Keratinocyte (primary cell): ENCODE data around the gene STAC3. TPM values are rescaled to one million over a fixed set of nuclear protein-coding genes. Genes with fewer than 3 reads are reported as not detected.
A peak's percentile ranks its signal among the peaks of the same experiment; 100 is the strongest.

Source experiments
- DNase-seq: peaks from one replicate; pipeline ENCODE4 v3.0.0-alpha.2; 2011; ENCODE audit warnings: low read depth, missing footprints, low spot score
- FAIRE-seq: peaks from 2 replicates; lab custom pipeline; 2011; peaks lifted over from hg19 to GRCh38; lab: Jason Lieb, UNC
- H2AFZ ChIP-seq: 2 replicates; pipeline ENCODE4 v1.6.0; 2012; ENCODE audit warnings: low read length, control low read depth, inconsistent platforms; ENCODE audit not compliant: control insufficient read depth
- H3K27ac ChIP-seq: 2 replicates; pipeline ENCODE4 v1.5.1; 2011; ENCODE audit warnings: low read length; ENCODE audit not compliant: control insufficient read depth, insufficient read depth
- H3K27me3 ChIP-seq: 3 replicates; pipeline ENCODE4 v1.6.0; 2011; ENCODE audit warnings: low read length; ENCODE audit not compliant: control insufficient read depth, insufficient read depth; ENCODE audit errors: extremely low read depth
- H3K36me3 ChIP-seq, 2 experiments: 2 replicates in 1 of 2; 3 replicates in 1 of 2; pipeline ENCODE4 v1.5.1; 2011; ENCODE audit warnings: low read length in 2 of 2, mild to moderate bottlenecking in 1 of 2; ENCODE audit not compliant: control insufficient read depth in 2 of 2, insufficient read depth in 2 of 2; ENCODE audit errors: extremely low read depth in 1 of 2
- H3K4me1 ChIP-seq: 3 replicates; pipeline ENCODE4 v1.5.1; 2011; ENCODE audit warnings: low read length; ENCODE audit not compliant: control insufficient read depth, insufficient read depth; ENCODE audit errors: extremely low read depth
- H3K4me2 ChIP-seq: 3 replicates; pipeline ENCODE4 v1.6.0; 2011; ENCODE audit warnings: low read depth, low read length; ENCODE audit not compliant: control insufficient read depth, insufficient read depth; ENCODE audit errors: extremely low read depth
- H3K4me3 ChIP-seq, 3 experiments: fragments of 200-600 bp in 1 of 3; sonication (generic) in 1 of 3; 2 replicates in 2 of 3; 3 replicates in 1 of 3; pipeline ENCODE4 v1.5.1; 2011 to 2016; ENCODE audit warnings: low read length in 3 of 3, mild to moderate bottlenecking in 3 of 3, control low read depth in 2 of 3, inconsistent platforms in 1 of 3, low read depth in 1 of 3, mixed read lengths in 1 of 3, mixed run types in 1 of 3, moderate library complexity in 1 of 3; ENCODE audit not compliant: control insufficient read depth in 2 of 3, insufficient read depth in 2 of 3; ENCODE audit errors: extremely low read depth in 1 of 3
- H3K79me2 ChIP-seq: 2 replicates; pipeline ENCODE4 v1.6.0; 2012; ENCODE audit warnings: low read length; ENCODE audit not compliant: control insufficient read depth, insufficient read depth
- H3K9ac ChIP-seq: 3 replicates; pipeline ENCODE4 v1.6.0; 2011; ENCODE audit warnings: low read length; ENCODE audit not compliant: control insufficient read depth, insufficient read depth; ENCODE audit errors: extremely low read depth
- H3K9me1 ChIP-seq: 3 replicates; pipeline ENCODE4 v1.6.0; 2011; ENCODE audit warnings: low read length; ENCODE audit not compliant: control insufficient read depth, insufficient read depth; ENCODE audit errors: extremely low read depth
- H3K9me3 ChIP-seq: 2 replicates; pipeline ENCODE4 v1.5.1; 2012; ENCODE audit warnings: low read depth, low read length; ENCODE audit not compliant: control insufficient read depth
- H4K20me1 ChIP-seq: 3 replicates; pipeline ENCODE4 v1.6.0; 2011; ENCODE audit warnings: low read length; ENCODE audit not compliant: control insufficient read depth, insufficient read depth; ENCODE audit errors: extremely low read depth
- EZH2 ChIP-seq: IDR thresholded peaks from one replicate; pipeline ENCODE4 v1.6.1; 2012; ENCODE audit warnings: inconsistent platforms, mild to moderate bottlenecking, low read length, moderate library complexity
- dilution Hi-C: fragments of 300-500 bp; cut with MboI; formaldehyde crosslinking; loops from one replicate; pipeline ENCODE4 v1.7.0; 2020; ENCODE audit warnings: low sequenced_read_pairs; ENCODE audit not compliant: extremely low pct_ligation_motif_present
- polyA plus RNA-seq, 5 experiments: library from polyadenylated mRNA; depleted of rRNA in 3 of 5; stranded (reverse) in 3 of 5; stranded (forward) in 1 of 5; unstranded in 1 of 5; fragments of >200 nt; gene quantifications; 1 replicate in 1 of 5; 2 replicates in 3 of 5; 3 replicates in 1 of 5; pipeline versions ENCODE4 v1.2.1 to v1.2.3, GENCODE V29; 2011 to 2012; ENCODE audit warnings: missing spikeins in 2 of 5, low read depth in 1 of 5, low replicate concordance in 1 of 5
- TF ChIP-seq, protein P1 (sequence below), 3 experiments: IDR thresholded peaks in 1 of 3; conservative IDR thresholded peaks in 1 of 3; optimal IDR thresholded peaks in 1 of 3; 2 replicates in 2 of 3; 3 replicates in 1 of 3; pipeline versions ENCODE3 to v1.5.1; 2011; ENCODE audit warnings: low read length in 3 of 3, mild to moderate bottlenecking in 3 of 3, moderate library complexity in 2 of 3, control low read depth in 1 of 3, inconsistent platforms in 1 of 3; ENCODE audit not compliant: insufficient read depth in 2 of 3; ENCODE audit errors: extremely low read depth in 1 of 3

STAC3 gene
- polyA plus RNA-seq, 1 donor (not counting 4 experiments of a cell fraction or from before 2014, with no cell fraction given), result 0.94 TPM

DNA sequence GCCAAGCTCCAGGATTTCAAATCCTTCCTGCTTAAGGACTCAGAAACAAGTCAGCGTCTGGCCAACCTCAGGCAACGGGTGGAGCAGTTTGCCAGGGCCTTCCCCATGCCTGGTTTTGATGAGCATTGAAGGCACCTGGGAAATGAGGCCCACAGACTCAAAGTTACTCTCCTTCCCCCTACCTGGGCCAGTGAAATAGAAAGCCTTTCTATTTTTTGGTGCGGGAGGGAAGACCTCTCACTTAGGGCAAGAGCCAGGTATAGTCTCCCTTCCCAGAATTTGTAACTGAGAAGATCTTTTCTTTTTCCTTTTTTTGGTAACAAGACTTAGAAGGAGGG is 16.8 kb downstream of the STAC3 start:
- peak overlapping the region; percentile 41 for H3K4me2 ChIP-seq
- no peaks in the 10 kb centered on the region for H4K20me1 ChIP-seq
- no peak overlapping the region for H2AFZ ChIP-seq
- H3K9me1 ChIP-seq, result no peaks in the 10 kb centered on the region
- peaks cover 5% of the 10 kb centered on the region for H3K27me3 ChIP-seq
- no peaks in the 10 kb centered on the region for H3K9me3 ChIP-seq
- peaks cover 25% of the 10 kb centered on the region for H3K79me2 ChIP-seq
- FAIRE-seq (no peak), DNase-seq (no peak)
- dilution Hi-C loops, result no loop called here
- peak overlapping the region; percentile 28 for H3K9ac ChIP-seq
- TF ChIP-seq, protein P1, sequence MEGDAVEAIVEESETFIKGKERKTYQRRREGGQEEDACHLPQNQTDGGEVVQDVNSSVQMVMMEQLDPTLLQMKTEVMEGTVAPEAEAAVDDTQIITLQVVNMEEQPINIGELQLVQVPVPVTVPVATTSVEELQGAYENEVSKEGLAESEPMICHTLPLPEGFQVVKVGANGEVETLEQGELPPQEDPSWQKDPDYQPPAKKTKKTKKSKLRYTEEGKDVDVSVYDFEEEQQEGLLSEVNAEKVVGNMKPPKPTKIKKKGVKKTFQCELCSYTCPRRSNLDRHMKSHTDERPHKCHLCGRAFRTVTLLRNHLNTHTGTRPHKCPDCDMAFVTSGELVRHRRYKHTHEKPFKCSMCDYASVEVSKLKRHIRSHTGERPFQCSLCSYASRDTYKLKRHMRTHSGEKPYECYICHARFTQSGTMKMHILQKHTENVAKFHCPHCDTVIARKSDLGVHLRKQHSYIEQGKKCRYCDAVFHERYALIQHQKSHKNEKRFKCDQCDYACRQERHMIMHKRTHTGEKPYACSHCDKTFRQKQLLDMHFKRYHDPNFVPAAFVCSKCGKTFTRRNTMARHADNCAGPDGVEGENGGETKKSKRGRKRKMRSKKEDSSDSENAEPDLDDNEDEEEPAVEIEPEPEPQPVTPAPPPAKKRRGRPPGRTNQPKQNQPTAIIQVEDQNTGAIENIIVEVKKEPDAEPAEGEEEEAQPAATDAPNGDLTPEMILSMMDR (optimal IDR thresholded peaks at IDR 0.05 in 1 of 3, IDR thresholded peaks at IDR 0.05 in 1 of 3, conservative IDR thresholded peaks at IDR 0.05 in 1 of 3; ENCODE audit: extremely low read depth in 1 of 3, insufficient read depth in 2 of 3, low read length in 3 of 3), result no peak
- no peak for TF ChIP-seq EZH2
- H3K4me1 ChIP-seq, result peaks cover 74% of the 10 kb centered on the region
- H3K27ac ChIP-seq, result peak overlapping the region; percentile 47
- no peak overlapping the region for H3K4me3 ChIP-seq
- H3K36me3 ChIP-seq, result peaks cover 25 to 41% of the 10 kb centered on the region in 2 experiments

DNA sequence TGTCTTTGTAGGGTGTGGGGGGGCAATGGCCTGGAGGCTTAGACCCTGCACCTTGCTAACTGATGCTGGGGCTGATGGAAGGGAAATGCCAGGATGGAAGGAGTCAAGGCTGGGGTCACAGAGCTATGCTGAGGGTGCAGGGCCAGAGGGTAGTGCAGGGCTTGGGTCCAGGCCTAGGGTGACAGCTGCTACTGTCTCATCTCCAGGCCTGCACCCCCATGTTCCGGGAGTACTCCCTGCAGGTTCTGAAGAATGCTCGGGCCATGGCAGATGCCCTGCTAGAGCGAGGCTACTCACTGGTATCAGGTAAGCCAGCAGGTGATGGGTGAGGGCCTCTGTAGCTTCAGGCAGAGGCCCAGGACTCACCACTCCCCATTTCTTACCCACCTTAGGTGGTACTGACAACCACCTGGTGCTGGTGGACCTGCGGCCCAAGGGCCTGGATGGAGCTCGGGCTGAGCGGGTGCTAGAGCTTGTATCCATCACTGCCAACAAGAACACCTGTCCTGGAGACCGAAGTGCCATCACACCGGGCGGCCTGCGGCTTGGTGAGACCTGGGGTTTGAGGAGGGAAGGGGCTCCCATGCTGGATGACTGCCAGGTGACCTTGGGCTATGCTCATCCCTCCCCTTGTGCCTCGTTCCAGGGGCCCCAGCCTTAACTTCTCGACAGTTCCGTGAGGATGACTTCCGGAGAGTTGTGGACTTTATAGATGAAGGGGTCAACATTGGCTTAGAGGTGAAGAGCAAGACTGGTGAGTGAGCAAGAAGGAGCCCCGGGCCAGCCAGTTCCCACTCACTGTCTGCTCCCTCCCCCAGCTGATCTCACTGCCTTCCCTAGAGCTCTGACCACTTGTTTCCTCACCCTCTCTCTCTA is 17.4 kb downstream of the STAC3 start:
- Histone ChIP-seq H3K27ac (no peak overlapping the region), H3K4me3 (no peak overlapping the region), H2AFZ (no peak overlapping the region), H3K36me3 (peaks cover 25 to 41% of the 10 kb centered on the region in 2 experiments), H3K9me3 (no peaks in the 10 kb centered on the region), H4K20me1 (no peaks in the 10 kb centered on the region), H3K27me3 (peaks cover 1% of the 10 kb centered on the region), H3K9me1 (no peaks in the 10 kb centered on the region), H3K4me2 (no peak overlapping the region), H3K79me2 (peaks cover 25% of the 10 kb centered on the region), H3K4me1 (peaks cover 73% of the 10 kb centered on the region), H3K9ac (no peak overlapping the region)
- dilution Hi-C loops, result no loop called here
- FAIRE-seq (no peak), DNase-seq (no peak)
- TF ChIP-seq, protein P1 (optimal IDR thresholded peaks at IDR 0.05 in 1 of 3, IDR thresholded peaks at IDR 0.05 in 1 of 3, conservative IDR thresholded peaks at IDR 0.05 in 1 of 3; ENCODE audit: extremely low read depth in 1 of 3, insufficient read depth in 2 of 3, low read length in 3 of 3), result no peak
- TF ChIP-seq EZH2, result no peak
